ENCODE data around the gene CACNG3.
"Not testable (repeated sequence)": the region's sequence is repeated elsewhere in the genome, so short reads cannot be mapped to it uniquely, and the experiment has no call there.

CACNG3 gene

DNA sequence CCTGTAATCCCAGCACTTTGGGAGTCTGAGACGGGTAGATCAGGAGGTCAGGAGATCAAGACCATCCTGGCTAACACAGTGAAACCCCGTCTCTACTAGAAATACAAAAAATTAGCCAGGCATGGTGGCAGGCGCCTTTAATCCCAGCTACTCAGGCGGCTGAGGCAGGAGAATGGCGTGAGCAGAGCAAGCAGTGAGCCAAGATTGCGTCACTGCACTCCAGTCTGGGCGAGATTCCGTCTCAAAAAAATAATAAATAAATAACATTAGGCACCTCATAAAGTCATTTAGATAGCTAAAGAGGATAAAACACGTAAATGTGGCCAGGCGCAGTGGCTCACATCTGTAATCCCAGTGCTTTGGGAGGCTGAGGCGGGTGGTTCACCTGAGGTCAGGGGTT is 87.7 kb downstream of the CACNG3 start:
- not testable (repeated sequence) for H3K9me3 ChIP-seq (ENCODE audit: control insufficient read depth, low read depth, low read length); H3K9ac ChIP-seq (ENCODE audit: low read length); H3K27me3 ChIP-seq (ENCODE audit: control insufficient read depth, insufficient read depth, low read length); H3K4me3 ChIP-seq (ENCODE audit: low read length); H3K36me3 ChIP-seq (ENCODE audit: control insufficient read depth, low read depth, low read length); H3K27ac ChIP-seq (ENCODE audit: low read length)
- peaks cover 31% of the 10 kb centered on the region for H3K4me1 ChIP-seq (ENCODE audit: control insufficient read depth, low read depth, low read length)

- no peak overlapping the region for H3K27ac ChIP-seq (ENCODE audit: low read length)
Observed at GRCh38 chr16:24344784-24345183, 88.6 kb downstream of the CACNG3 start.

DNA sequence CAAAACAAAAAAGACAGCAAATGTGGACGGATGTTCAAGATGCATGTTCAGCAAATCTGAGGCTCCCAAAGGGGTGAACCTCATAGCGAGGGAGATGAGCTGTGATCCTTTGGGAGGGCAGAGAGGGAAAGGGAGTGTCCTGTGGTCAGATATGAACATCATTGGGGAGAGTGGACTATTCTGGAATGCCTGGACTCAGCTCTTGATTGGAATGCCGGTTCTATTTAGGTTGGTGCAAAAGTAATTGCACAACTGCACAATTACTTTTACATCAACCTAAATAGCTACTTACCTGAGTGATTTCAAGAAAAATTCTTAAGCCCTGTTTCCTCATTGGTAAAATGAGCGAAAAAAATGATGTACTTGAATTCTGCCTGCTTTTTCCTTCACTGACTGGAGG is 89.6 kb downstream of the CACNG3 start:
- H3K4me1 ChIP-seq (ENCODE audit: control insufficient read depth, low read depth, low read length) = peaks cover 40% of the 10 kb centered on the region
- no peak overlapping the region for H3K9ac ChIP-seq (ENCODE audit: low read length)
- no peaks in the 10 kb centered on the region for H3K9me3 ChIP-seq (ENCODE audit: control insufficient read depth, low read depth, low read length)
- no peaks in the 10 kb centered on the region for H3K36me3 ChIP-seq (ENCODE audit: control insufficient read depth, low read depth, low read length)
- H3K27me3 ChIP-seq (ENCODE audit: control insufficient read depth, insufficient read depth, low read length) = no peaks in the 10 kb centered on the region
- no peak overlapping the region for H3K27ac ChIP-seq (ENCODE audit: low read length)
- H3K4me3 ChIP-seq (ENCODE audit: low read length) = no peak overlapping the region

More at GRCh38 chr16:24344784-24345183, 88.6 kb downstream of the CACNG3 start:
- peaks cover 40% of the 10 kb centered on the region for H3K4me1 ChIP-seq (ENCODE audit: control insufficient read depth, low read depth, low read length)
- H3K36me3 ChIP-seq (ENCODE audit: control insufficient read depth, low read depth, low read length) = no peaks in the 10 kb centered on the region
- no peaks in the 10 kb centered on the region for H3K27me3 ChIP-seq (ENCODE audit: control insufficient read depth, insufficient read depth, low read length)
- H3K9ac ChIP-seq (ENCODE audit: low read length) = no peak overlapping the region
- H3K9me3 ChIP-seq (ENCODE audit: control insufficient read depth, low read depth, low read length) = no peaks in the 10 kb centered on the region
- H3K4me3 ChIP-seq (ENCODE audit: low read length) = no peak overlapping the region

DNA sequence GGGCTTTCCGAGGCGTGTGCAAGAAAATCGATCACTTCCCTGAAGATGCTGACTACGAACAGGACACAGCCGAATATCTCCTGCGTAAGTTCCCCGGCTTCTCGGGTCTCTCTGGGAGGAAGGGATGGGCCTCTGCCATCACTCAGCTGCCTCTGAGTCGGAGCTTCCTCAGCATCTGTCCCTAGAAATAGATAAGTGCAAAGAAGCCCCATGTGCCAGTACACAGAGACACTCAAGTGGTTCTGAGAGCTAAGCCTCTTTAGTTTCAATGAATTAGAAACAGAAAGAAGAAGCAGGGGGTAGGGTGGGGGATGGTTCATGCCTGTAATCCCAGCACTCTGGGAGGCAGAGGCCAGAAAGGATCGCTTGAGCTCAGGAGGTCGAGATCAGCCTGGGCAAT is 90.6 kb downstream of the CACNG3 start:
- Histone ChIP-seq H3K36me3 (ENCODE audit: control insufficient read depth, low read depth, low read length) (no peaks in the 10 kb centered on the region), H3K4me1 (ENCODE audit: control insufficient read depth, low read depth, low read length) (peaks cover 40% of the 10 kb centered on the region), H3K4me3 (ENCODE audit: low read length) (no peak overlapping the region), H3K27me3 (ENCODE audit: control insufficient read depth, insufficient read depth, low read length) (no peaks in the 10 kb centered on the region), H3K9ac (ENCODE audit: low read length) (no peak overlapping the region), H3K27ac (ENCODE audit: low read length) (no peak overlapping the region), H3K9me3 (ENCODE audit: control insufficient read depth, low read depth, low read length) (no peaks in the 10 kb centered on the region)

- Histone ChIP-seq H3K9ac (ENCODE audit: low read length) (no peak overlapping the region), H3K27me3 (ENCODE audit: control insufficient read depth, insufficient read depth, low read length) (no peaks in the 10 kb centered on the region), H3K36me3 (ENCODE audit: control insufficient read depth, low read depth, low read length) (no peaks in the 10 kb centered on the region), H3K4me1 (ENCODE audit: control insufficient read depth, low read depth, low read length) (peaks cover 40% of the 10 kb centered on the region), H3K9me3 (ENCODE audit: control insufficient read depth, low read depth, low read length) (no peaks in the 10 kb centered on the region), H3K27ac (ENCODE audit: low read length) (no peak overlapping the region), H3K4me3 (ENCODE audit: low read length) (no peak overlapping the region)
Observed at GRCh38 chr16:24347556-24347955, 91.4 kb downstream of the CACNG3 start.

- H3K27ac ChIP-seq (ENCODE audit: low read length) = no peak overlapping the region
- peaks cover 40% of the 10 kb centered on the region for H3K4me1 ChIP-seq (ENCODE audit: control insufficient read depth, low read depth, low read length)
- H3K27me3 ChIP-seq (ENCODE audit: control insufficient read depth, insufficient read depth, low read length) = no peaks in the 10 kb centered on the region
- no peaks in the 10 kb centered on the region for H3K9me3 ChIP-seq (ENCODE audit: control insufficient read depth, low read depth, low read length)
- H3K36me3 ChIP-seq (ENCODE audit: control insufficient read depth, low read depth, low read length) = no peaks in the 10 kb centered on the region
- H3K9ac ChIP-seq (ENCODE audit: low read length) = no peak overlapping the region
- no peak overlapping the region for H3K4me3 ChIP-seq (ENCODE audit: low read length)
Observed at GRCh38 chr16:24348545-24349290, 92.6 kb downstream of the CACNG3 start.

DNA sequence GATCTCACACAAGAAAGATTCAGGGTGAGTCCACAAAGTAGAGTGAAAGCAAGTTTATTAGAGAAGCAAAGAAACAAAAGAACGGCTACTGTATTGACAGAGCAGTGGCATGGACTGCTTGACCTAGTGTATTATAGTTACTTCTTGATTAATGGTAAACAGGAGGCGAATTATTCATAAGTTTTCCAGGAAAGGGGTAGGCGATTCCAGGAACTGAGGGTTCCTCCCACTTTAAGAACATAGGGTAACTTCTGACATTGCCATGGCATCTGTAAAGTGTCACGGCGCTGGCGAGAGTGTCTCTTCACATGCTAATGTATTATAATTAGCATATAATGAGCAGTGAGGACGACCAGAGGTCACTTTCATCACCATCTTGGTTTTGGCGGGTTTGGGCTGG is 93.2 kb downstream of the CACNG3 start:
- no peak overlapping the region for H3K4me3 ChIP-seq (ENCODE audit: low read length)
- no peak overlapping the region for H3K9ac ChIP-seq (ENCODE audit: low read length)
- H3K27me3 ChIP-seq (ENCODE audit: control insufficient read depth, insufficient read depth, low read length) = no peaks in the 10 kb centered on the region
- no peak overlapping the region for H3K27ac ChIP-seq (ENCODE audit: low read length)
- peaks cover 40% of the 10 kb centered on the region for H3K4me1 ChIP-seq (ENCODE audit: control insufficient read depth, low read depth, low read length)
- H3K36me3 ChIP-seq (ENCODE audit: control insufficient read depth, low read depth, low read length) = no peaks in the 10 kb centered on the region
- no peaks in the 10 kb centered on the region for H3K9me3 ChIP-seq (ENCODE audit: control insufficient read depth, low read depth, low read length)

GRCh38 chr16:24352746-24353145 is 96.6 kb downstream of the CACNG3 start:
- no peak overlapping the region for H3K27ac ChIP-seq (ENCODE audit: low read length)
- no peak overlapping the region for H3K9ac ChIP-seq (ENCODE audit: low read length)
- H3K9me3 ChIP-seq (ENCODE audit: control insufficient read depth, low read depth, low read length) = no peaks in the 10 kb centered on the region
- no peaks in the 10 kb centered on the region for H3K36me3 ChIP-seq (ENCODE audit: control insufficient read depth, low read depth, low read length)
- no peak overlapping the region for H3K4me3 ChIP-seq (ENCODE audit: low read length)
- peaks cover 17% of the 10 kb centered on the region for H3K4me1 ChIP-seq (ENCODE audit: control insufficient read depth, low read depth, low read length)
- H3K27me3 ChIP-seq (ENCODE audit: control insufficient read depth, insufficient read depth, low read length) = no peaks in the 10 kb centered on the region

GRCh38 chr16:24353622-24354021 is 97.5 kb downstream of the CACNG3 start:
- H3K27me3 ChIP-seq (ENCODE audit: control insufficient read depth, insufficient read depth, low read length) = no peaks in the 10 kb centered on the region
- peaks cover 11% of the 10 kb centered on the region for H3K4me1 ChIP-seq (ENCODE audit: control insufficient read depth, low read depth, low read length)
- H3K36me3 ChIP-seq (ENCODE audit: control insufficient read depth, low read depth, low read length) = no peaks in the 10 kb centered on the region
- H3K27ac ChIP-seq (ENCODE audit: low read length) = no peak overlapping the region
- no peak overlapping the region for H3K9ac ChIP-seq (ENCODE audit: low read length)
- no peaks in the 10 kb centered on the region for H3K9me3 ChIP-seq (ENCODE audit: control insufficient read depth, low read depth, low read length)
- no peak overlapping the region for H3K4me3 ChIP-seq (ENCODE audit: low read length)

DNA sequence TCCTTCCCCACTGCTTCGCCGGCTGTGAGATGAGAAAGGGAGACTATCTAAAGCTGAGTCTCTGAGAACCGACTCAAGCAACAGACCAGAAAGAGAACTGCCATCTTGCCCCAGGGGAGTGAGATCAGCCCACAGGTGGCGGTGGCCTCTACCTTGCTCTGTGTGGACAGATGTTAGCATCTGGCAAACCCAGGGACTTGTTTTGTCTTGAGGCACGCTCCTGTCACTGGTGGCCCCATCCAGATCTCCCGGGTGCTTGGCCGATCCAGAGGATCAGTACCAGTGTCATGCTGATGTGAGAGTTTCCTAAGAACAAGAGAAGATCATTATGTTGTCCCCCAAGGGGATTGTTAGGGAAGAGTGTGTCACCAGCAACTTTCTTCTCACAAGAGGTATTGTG is 101.4 kb downstream of the CACNG3 start:
- H3K36me3 ChIP-seq (ENCODE audit: control insufficient read depth, low read depth, low read length) = no peaks in the 10 kb centered on the region
- no peaks in the 10 kb centered on the region for H3K4me1 ChIP-seq (ENCODE audit: control insufficient read depth, low read depth, low read length)
- H3K27me3 ChIP-seq (ENCODE audit: control insufficient read depth, insufficient read depth, low read length) = no peaks in the 10 kb centered on the region
- H3K4me3 ChIP-seq (ENCODE audit: low read length) = no peak overlapping the region
- H3K27ac ChIP-seq (ENCODE audit: low read length) = no peak overlapping the region
- H3K9me3 ChIP-seq (ENCODE audit: control insufficient read depth, low read depth, low read length) = no peaks in the 10 kb centered on the region
- H3K9ac ChIP-seq (ENCODE audit: low read length) = no peak overlapping the region

- no peak overlapping the region for H3K4me3 ChIP-seq (ENCODE audit: low read length)
- H3K4me1 ChIP-seq (ENCODE audit: control insufficient read depth, low read depth, low read length) = no peaks in the 10 kb centered on the region
- H3K27me3 ChIP-seq (ENCODE audit: control insufficient read depth, insufficient read depth, low read length) = no peaks in the 10 kb centered on the region
- H3K9ac ChIP-seq (ENCODE audit: low read length) = no peak overlapping the region
- no peak overlapping the region for H3K27ac ChIP-seq (ENCODE audit: low read length)
- no peaks in the 10 kb centered on the region for H3K9me3 ChIP-seq (ENCODE audit: control insufficient read depth, low read depth, low read length)
- H3K36me3 ChIP-seq (ENCODE audit: control insufficient read depth, low read depth, low read length) = no peaks in the 10 kb centered on the region
Observed at GRCh38 chr16:24358117-24358516, 102.0 kb downstream of the CACNG3 start.

DNA sequence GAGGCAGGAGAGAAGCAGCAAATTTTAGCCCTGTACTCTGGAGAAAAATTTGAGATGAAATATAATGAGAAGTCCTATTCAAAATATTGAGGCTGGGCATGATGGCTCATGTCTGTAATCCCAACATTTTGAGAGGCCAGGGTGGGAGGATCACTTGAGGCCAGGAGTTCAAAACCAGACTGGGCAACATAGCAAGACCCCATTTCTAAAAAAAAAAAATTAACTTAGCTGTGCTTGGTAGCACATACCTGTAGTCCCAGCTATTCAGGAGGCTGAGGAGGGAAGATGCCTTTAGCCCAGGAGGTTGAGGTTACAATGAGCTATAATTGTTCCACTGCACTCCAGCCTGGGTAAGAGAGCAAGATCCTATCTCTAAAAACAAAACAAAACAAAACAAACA is 103.4 kb downstream of the CACNG3 start:
- Histone ChIP-seq H3K27me3 (ENCODE audit: control insufficient read depth, insufficient read depth, low read length) (no peaks in the 10 kb centered on the region), H3K4me3 (ENCODE audit: low read length) (no peak overlapping the region), H3K9ac (ENCODE audit: low read length) (no peak overlapping the region), H3K27ac (ENCODE audit: low read length) (no peak overlapping the region), H3K36me3 (ENCODE audit: control insufficient read depth, low read depth, low read length) (no peaks in the 10 kb centered on the region), H3K4me1 (ENCODE audit: control insufficient read depth, low read depth, low read length) (no peaks in the 10 kb centered on the region), H3K9me3 (ENCODE audit: control insufficient read depth, low read depth, low read length) (no peaks in the 10 kb centered on the region)

Data from iPS-18a (cell line).